Measurements from ENCODE around the gene GTF3C1.
A peak's percentile ranks its signal among the peaks of the same experiment; 100 is the strongest.

GTF3C1 gene

DNA sequence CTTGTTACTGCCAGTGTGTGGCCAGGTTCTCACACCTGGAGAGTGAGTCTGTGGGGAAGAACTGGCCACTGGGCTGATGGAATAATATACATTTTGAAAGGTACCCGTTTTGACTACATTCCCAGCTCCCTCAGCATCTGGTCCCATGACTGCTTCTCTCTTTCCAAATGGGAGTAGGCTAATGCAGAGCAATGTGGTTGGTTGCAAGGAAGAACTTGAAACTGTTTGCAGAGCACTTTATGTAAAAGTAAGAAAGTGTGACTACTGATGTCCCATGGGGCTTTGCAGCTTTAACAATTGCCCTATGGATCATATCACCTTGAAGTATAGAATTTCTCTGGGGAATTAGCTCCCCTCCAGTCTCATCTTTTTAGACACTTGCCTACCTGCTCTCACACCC is 9.2 kb upstream of the GTF3C1 start:
- no peak for DNase-seq

DNA sequence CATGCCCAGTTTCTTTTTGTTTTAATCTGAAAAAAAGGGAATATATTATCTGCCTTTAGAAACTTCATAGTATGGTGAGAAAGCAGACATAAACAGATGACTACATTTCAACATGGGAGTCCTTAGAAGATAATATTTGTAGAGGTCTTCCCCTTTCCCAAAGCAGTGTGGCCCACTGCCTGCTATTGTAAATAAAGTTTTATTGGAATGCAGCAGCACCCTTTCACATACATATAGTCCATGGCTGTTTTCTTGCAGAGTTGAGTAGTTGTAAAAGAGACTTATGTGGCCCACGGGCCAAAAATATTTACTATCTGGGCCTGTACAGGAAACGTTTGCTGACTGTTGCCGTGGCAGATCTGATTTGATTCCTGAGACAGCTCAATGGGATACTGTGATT is 8.7 kb upstream of the GTF3C1 start:
- no peak for DNase-seq

DNA sequence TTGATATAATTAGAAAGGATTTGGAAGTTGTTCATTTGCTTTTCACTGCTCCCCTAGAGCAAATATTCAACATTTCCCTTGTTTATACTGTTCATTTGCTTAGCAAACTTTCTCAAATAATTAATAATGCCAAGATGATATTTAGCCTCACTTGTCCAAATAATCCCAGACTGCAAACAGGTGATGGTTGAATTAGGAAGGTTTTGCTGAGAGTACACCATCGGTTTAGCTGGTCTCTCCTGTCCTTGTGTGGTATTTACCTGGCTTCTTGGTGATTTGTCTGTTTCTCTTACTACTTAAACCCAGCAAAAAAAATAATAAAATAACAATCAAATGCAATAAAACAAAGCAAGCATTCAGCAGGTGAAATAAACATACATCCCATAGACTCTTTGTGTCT is 6.8 kb upstream of the GTF3C1 start:
- DNase-seq, result no peak

DNA sequence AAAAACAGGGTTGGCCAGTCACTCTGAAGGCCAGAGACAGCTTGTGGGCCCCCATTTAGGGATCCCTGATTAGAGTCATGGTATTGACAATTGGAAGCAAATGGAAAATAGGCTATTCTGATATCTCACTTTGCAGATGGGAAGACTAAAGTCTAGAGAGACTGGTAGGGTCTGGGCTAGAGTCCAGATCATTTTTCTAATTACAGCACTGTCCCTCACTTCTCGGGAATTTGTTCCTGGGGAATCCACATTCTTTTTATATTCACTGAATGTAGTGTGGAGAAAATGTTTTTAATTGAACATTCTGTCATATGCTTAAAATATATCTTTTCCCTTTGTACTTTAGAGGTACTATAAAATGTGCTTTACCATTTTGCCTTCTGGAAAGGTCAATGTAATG is 1.3 kb upstream of the GTF3C1 start:
- no peak for DNase-seq

DNA sequence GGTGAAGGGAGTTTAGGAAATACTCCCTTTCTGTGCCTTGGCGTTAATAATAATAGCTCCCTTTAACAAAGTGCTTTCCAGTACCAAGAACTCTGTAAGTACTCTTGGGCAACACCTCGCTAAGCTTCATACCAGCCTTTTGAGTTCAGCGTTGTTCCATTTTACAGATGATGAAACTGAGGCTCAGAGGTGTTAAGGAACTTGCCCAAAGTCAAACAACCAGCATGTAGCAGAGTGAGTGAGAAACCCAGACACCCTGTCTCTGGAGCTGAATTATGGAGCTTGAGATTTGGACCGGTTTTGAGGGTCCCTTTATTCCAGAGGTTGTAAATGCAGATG is 838 bp upstream of the GTF3C1 start:
- DNase-seq, result no peak

DNA sequence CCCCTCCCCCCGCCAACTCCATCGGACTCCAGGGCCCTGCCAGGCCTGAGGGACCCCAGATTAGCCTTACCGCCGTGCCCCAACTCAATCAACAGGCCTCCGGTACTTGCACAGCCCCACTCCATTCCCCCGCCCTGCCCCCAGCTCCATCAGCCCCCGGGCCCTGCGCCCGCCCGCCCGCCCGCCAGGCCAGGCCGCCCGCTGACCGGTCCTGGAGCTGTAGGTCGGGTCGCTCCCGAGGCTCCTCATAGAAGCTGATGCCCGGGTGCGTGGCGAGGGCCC is 308 bp downstream of the GTF3C1 start:
- DNase-seq, result no peak

DNA sequence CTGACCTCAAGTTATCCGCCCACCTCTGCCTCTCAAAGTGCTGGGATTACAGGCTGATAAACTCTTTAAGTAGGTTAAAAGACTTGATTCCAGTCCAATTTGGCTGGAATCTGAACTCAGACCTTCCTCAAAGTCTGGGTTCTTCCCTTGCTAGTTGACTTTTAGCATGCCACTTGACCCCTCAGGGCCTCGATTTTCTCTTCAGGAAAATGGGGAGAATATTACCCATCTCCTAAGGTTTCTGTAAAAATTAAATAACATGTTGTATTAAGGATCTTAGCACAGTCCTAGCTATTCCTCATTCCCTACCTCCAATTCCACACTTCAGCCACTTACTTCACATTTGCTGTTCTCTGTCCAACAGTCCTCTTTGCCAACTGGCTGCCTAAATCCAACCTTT is 1.9 kb downstream of the GTF3C1 start:
- no peak for DNase-seq

DNA sequence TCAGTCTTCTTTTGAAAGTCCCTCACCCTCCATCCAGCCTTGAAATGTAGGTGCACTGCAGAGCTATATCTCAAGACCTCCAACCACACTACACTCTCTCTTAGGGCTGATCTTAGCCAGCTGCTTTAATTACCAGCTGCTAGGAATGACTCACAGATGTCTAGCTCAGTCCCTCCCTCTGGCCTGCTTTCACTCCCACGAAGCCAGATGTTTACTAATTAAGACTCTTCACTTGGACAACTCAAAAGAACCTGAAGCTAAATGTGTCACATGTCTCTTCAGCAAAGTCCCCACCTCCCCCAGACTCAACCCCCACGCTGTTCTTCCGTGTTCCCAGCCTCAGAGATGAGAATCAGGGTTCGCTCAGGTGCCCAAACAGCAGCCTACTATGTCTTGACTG is 2.6 kb downstream of the GTF3C1 start:
- peak in 1 of 2 experiments; percentile 1 for DNase-seq

DNA sequence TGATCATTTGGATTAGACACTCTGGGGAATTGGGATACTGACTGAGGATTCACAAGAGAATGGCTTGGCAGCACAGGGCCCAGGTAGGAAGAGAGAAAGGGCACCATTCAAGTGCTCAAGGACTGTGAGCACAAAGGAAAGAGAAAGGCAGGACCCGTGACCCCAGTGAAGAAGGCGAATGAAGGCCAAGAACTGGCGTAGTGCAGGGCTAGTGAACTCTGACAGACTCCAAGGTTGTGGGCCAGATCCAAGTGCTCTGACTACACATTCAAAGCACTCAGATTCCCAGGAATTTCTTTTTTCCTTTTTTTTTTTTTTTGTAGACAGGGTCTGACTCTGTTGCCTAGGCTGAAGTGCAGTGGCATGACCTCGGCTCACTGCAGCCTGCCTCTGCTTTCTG is 5.0 kb downstream of the GTF3C1 start:
- DNase-seq, result no peak

DNA sequence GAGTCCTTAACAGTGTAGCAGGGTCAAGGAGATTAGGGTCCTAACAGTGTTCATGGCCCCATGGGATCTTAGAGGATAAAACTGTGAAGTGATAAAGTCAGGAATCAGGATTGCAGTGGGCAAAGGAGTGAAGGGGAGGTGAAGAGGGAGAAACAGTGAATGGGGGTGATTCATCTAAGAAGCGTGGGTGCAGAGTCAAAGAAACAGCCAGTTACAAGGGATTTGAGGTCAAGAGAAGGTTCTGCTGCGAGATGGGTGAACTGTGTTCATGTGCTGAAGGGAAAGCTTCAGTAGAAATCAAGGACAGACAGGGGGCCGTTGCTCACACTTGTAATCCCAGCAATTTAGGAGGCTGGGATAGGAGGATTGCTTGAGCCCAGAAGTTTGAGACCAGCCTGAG is 5.9 kb downstream of the GTF3C1 start:
- DNase-seq, result no peak

DNA sequence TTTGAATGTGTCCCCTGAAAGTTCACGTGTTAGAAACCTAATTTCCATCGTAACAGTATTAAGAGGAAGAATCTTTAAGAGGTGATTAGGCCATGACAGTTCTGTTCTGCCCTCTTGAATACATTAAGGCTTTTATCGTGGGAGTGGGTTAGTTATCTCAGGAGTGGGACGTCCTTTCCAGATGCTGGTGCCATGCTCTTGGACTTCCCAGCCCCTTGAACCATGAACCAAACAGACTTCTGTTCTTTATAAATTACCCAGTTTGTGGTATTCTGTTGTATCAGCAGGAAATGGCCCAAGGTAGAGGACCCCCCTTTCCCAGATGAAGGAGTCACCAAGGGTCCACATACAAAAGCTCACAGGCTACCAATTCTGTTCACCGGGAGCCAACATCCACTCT is 10.1 kb downstream of the GTF3C1 start:
- no peak for DNase-seq

DNA sequence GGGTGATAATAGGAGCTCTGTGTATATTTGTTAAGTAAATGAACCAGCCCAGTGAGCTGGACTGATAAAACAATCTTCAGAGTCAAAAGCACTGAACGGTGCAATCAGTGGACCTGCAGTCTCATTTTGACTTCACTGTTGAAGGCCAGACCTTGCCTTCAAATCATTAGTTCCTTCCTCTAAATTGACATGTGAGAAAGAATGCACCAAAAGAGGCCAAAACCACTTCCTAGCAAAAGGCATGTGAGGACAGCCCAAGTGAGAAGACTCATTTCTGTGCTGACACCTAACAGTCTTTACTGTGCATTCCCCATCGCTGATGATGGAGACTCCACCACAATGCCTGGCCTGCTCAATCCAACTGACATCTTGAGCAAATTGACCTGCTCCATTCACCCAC is 10.6 kb downstream of the GTF3C1 start:
- DNase-seq, result no peak

DNA sequence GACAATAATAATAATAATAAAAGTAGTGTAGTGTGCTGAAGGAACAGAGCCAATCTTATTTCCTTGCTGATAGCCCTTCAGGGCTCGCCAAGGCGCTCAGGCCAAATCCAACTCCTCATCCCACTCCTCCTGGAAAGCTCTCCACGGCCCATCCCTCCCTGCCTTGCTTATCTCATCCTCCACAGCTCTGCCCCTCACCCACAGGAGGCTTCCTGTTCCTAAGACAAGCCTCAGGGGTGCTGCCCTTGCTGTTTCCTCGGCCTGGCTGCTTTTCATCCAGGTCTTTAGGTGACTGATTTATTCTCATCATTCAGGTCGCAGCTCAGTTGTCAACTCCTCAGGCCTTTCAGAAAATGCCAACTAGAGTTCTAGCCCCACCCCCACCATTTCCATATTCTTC is 11.2 kb downstream of the GTF3C1 start:
- no peak for DNase-seq

DNA sequence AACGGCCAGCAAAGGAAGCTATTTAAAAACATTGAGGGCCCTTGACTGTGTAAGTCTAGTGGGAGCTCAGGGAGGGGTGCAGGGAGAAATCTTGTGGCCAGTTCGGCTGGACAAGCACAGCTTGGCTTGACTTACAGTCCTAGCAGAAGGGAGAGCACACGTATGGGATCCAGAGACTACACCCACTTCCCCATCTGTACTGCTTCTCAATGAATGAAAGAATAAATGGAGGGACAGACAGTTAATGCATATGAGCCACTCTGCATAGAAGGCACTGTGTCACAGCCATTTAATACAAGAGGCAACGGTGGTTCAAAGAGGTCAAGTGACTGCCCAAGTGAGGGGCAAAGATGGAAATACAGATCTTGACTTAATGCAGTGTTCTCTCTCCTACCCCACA is 15.5 kb downstream of the GTF3C1 start:
- no peak for DNase-seq

DNA sequence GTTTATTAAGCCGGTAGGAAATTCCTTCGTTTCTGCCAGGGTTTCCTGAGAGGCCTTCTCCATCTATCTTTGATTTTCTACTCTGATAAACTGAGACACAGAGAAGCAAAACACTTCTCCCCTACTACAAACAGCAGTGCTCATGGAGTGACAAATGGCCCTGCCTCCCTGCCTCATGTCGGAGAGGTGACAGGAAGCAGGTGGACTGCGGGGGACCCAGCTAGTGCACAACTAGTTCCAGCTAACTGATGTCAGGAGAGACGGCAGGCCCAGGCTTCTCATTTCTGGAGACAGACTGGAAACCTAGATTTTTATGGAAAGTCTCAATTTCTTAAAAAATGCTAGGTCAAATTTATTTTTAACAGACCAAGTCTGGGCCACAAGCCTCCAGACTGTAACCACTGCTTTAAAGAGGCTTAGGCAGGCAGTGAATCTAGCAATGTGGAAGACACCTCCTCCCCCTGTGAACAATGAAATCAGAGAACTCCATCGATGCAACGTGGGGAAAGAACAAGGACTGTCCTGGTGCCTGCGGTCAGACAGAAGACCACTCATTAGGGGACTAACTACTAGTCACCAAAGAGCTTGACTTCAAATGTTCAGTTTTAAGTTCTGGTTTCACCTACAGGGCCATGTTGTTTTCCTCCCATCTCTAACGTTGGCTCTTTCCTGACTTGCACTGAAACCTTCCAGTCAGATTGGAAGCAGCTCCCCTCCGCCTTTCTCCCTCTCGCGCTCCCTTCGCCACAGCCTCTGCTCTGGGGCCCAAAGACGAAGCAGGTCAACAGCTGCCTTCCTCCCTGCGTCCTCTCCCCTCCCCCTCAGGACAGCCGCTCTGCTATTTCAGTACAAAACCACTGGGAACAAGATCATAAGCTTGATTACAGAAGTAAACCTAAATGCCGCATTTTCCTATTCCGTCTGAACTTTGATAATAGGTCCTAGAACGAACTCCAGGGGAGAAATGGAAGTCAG is 17.6 kb downstream of the GTF3C1 start:
- peak; percentile 29 to 57 for DNase-seq

DNA sequence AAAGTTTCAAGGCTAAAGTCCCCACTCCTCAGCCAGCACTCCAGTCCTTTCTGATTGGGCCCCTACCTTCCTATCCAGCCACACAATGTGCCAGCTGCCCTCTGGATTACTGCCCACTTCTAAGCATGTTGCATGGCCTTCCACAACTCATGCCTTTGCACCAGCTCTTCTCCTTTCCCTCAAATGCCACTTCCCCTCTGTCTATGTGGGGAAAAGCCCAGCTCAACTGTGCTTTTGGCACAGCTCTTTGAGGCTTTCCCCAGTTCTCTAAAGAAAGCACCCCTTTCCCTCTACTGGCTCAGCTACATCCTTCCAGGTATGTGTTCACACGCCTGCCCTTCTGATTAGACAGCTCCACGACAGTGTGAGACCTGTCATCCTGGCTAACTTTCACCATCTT is 18.5 kb downstream of the GTF3C1 start:
- DNase-seq, result peak; percentile 29 to 49

DNA sequence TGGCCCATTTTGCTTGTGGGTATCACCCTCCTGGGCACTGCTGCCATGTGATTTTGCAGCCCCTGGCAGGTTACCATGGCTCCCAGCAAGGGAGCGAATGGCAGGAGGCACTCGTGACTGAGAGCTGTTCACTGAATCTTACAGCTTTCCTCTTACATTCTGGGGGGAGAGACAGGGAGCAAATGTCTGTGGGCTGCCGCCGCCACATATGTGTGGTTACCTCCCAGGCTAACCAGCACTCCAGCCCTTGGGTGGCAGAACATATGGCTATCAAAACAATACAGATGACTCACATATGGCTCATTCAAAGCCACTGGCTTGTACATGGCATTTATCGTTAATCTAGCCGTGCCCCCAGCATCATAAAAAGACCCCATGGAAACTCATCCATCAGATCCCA is 19.8 kb downstream of the GTF3C1 start:
- DNase-seq, result no peak

DNA sequence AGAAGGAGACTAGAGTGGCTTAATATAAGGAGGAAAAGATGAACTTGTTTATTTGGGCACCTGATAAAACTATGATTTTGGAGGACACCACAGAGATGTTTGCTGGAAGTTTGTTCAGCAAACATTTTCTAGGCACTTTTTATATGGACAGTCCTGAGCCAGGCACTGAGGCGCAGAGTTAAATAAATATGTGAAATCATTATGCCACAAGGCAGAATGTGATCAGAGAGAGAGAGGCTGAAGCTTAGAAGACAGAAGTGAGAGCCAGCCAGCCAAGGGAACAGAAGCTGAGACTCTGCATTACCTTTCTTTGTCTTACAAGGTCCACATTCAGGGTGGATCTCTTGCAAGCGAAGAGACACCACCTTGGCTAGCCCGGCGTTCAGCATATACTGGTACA is 21.4 kb downstream of the GTF3C1 start:
- no peak for DNase-seq

DNA sequence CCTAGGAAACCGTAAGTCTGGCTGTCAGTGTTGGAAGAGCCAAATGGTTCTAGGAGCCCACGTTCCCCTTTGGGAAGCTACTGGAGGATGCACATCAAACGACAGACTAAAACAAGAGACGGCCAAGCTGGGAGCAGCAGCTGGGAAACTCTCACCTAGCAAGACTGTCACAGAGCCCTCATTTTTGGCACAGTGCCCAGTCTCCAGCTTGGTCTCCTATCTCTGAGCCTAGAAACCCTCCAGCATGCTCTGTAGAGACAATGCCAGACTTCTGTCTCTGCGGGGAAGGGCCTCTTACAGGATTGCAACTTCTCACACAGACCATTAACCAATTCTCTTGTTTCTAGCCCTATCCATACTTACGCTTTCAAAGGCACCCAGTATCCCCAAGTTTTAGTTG is 23.5 kb downstream of the GTF3C1 start:
- DNase-seq, result no peak

DNA sequence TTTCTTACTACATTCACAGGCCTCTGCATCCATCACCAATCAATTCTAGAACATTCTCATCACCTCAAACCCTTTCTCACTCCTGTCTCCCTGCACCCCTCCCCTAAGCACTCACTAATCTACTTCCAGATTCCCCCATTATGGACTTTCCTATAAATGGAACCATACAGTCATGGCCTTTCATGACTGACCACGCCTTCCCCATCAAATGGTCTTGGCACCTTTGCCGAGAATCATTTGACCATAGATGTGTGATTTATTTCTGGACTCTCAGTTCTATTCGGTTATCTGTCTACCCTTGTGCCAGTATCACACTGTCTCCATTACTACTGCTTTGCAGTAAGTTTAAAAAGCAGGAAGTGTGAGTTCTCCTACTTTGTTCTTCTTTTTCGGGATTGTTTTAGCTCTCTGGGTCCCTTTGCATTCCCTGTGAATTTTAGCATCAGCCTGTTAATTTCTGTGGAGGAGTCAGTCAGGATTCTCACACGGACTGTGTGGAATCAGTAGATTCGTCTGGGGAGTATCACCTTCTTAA is 27.5 kb downstream of the GTF3C1 start:
- DNase-seq, result no peak

DNA sequence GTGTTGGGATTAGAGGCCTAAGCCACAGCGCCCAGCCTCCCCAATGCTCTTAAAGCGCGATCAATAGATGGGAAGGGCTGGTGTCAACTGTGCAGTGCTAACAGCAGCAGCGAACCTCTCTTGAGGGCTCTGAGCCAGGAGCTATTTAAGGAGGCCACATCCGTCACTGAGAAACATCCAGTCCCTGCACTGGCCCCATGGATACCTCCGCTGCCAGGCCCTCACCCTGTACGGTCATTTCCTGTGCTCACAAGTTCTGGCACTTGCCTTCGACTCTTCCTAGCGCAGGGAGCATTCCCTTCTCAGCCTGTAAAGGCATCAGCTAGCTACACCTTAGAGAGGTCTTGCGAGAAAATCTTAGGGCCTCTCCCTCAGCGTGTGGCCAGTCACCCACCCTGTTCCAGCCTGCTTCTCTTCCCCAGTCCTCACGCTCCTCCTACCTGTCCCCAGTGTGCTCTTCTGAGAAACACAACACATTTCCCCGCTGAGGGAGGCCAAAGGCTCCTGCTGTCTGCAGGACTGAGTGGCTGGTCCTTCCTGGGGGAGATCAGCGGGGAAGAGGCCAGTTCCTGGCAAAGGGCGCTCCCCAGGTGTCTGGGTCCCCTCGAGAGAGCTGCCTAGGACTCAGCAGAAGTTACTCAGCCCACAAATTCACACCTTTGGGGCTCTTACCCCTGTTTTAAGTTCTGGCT is 28.6 kb downstream of the GTF3C1 start:
- DNase-seq, result no peak

DNA sequence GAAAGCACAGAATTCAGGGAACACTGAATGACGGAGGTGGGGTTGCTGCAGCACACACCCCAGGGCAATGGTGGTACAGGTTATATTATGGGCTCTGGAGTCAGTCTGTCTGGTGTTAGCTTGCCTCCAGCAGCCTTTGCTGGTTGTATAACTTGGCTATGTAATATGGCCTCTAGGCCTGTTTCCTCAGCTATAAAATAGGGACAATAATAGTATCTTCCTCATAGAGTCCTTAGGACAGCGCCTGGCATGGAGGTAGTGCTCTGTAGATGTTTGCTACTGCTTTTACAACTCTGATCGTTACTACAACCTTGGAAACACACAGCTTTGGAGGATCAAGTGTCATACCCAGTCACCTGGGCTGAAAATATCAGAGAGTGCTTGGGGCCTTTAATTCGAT is 31.5 kb downstream of the GTF3C1 start:
- no peak for DNase-seq

DNA sequence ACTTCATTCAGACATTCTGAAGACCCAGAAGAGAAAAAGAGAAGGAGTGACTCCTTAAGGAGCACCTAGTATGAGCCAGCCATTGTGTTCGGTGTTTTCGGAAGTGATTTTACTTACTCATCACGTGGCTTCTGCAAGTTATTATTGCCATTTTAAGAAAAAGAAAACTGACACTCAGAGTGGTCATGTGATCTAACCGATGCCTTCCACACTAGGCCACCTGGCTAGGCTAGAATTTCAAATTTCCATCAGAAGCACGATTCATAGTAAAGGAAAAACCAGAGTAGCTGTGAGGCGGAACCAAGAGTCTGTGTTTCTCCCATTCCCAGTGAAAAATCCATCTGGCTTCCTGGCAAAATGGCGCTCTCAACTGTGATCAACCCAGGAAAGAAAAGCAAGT is 32.0 kb downstream of the GTF3C1 start:
- no peak for DNase-seq

DNA sequence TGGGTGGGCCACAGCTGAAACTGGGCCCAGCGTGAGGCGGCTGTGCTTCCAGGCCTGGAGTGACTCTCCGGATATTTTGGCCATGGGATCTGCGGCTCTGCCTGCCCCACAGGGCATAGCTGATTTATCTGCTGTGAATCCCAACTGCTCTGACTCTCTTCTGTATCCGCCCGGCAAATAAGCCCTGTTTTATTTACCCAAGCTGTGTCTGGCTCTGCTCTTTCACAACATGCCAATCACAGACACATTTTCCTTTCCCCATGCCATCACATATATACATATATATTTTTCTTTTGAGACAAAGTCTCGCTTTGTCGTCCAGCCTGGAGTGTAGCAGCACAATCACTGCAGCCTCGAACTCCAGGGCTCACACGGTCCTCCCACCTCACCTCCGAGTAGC is 33.3 kb downstream of the GTF3C1 start:
- no peak for DNase-seq
